Prostate gland (tissue), 2 donors: Measurements from ENCODE around the gene HNRNPL.

ENCODE experiments used
- POLR2AphosphoS5 ChIP-seq: sonication (generic); formaldehyde crosslinking; IDR thresholded peaks from one replicate; pipeline ENCODE4 v1.6.1; 2017; ENCODE audit warnings: antibody characterized with exemption
- TF ChIP-seq, protein P1 (sequence below), 4 experiments: fragments of 200-600 bp in 2 of 4; fragments of 450-650 bp in 2 of 4; sonication (generic) in 2 of 4; IDR thresholded peaks; 1 replicate in 3 of 4; 2 replicates in 1 of 4; pipeline ENCODE4 v1.5.1; 2016 to 2019; ENCODE audit warnings: antibody characterized with exemption in 4 of 4, mild to moderate bottlenecking in 2 of 4, moderate library complexity in 2 of 4

DNA sequence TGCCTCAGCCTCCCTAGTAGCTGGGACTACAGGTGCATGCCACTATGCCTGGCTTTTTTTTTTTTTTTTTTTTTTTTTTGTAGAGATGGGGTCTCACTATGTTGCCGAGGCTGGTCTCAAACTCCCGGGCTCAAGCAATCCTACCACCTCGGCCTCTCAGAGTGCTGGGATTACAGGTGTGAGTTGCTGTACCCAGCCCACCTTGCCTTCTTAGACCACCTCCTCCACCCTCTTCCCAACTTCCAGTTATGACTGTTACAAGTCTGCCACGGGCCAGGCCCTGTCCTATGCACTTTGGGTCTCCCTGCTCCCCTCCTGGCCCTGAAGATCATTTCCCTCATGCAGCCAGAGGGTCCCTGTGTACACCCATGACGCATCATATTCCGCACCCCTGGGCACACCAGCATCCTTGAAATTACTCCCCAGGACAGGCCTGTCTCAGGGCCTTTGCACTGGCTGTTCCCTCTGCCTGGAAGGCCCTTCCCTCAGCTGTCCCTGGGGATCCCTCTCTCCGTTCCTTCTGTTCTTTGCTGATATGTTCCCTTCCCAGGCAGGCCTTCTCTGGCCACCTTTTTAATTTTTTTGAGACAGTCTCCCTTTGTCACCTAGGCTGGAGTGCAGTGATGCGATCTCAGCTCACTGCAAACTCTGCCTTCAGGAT lies 40.1 kb downstream of the HNRNPL start:
- TF ChIP-seq POLR2AphosphoS5, result no peak
- TF ChIP-seq, protein P1, sequence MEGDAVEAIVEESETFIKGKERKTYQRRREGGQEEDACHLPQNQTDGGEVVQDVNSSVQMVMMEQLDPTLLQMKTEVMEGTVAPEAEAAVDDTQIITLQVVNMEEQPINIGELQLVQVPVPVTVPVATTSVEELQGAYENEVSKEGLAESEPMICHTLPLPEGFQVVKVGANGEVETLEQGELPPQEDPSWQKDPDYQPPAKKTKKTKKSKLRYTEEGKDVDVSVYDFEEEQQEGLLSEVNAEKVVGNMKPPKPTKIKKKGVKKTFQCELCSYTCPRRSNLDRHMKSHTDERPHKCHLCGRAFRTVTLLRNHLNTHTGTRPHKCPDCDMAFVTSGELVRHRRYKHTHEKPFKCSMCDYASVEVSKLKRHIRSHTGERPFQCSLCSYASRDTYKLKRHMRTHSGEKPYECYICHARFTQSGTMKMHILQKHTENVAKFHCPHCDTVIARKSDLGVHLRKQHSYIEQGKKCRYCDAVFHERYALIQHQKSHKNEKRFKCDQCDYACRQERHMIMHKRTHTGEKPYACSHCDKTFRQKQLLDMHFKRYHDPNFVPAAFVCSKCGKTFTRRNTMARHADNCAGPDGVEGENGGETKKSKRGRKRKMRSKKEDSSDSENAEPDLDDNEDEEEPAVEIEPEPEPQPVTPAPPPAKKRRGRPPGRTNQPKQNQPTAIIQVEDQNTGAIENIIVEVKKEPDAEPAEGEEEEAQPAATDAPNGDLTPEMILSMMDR (IDR thresholded peaks at IDR 0.05), result no peak
